NCI-H2196 treated with DMSO at 0.1 percent for 48 hours (cell line): Measurements from ENCODE around the gene SLC7A9.
"Not testable (repeated sequence)": the region's sequence is repeated elsewhere in the genome, so short reads cannot be mapped to it uniquely, and the experiment has no call there.

Source experiments
- DNase-seq: peaks from one replicate; lab custom pipeline; 2025; ENCODE audit not compliant: unreplicated experiment; lab: John Stamatoyannopoulos, UW

Gene SLC7A9

DNA sequence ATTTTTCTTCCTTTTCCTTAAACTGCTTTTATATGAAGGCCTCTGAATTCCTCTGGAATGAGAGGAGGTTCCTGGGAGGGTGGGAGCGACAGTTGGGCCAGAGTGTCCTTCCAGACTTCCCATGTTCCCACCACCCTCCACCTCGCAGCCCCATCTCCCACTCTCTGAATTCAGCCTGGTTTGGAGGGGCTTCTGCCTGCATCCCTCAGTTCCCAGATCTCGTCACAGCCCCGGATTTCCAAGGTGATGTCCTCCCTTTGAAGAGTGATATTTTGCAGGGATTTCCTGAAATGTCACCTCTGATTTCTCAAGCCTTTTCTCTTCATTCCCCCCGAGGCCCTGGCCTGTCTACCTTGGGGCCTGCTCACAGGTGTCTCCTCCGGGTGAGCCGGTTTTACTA is 16.7 kb upstream of the SLC7A9 start:
- DNase-seq: no peak

DNA sequence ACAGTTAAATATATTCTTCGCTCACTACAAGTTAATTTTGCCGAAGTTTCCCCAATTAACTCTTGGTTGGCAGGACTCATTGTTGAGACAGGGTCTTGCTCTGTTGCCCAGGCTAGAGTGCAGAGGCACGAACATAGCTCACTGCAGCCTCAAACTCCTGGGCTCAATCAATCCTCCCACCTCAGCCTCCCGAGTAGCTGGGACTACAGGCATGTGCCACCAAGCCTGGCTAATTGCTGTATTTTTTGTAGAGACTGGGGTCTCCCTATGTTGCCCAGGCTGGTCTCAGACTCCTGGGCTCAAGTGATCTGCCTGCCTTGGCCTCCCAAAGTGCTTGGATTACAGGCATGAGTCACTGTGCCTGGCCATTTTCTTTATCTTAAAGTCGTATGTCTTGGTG is 15.7 kb upstream of the SLC7A9 start:
- DNase-seq: not testable (repeated sequence)

DNA sequence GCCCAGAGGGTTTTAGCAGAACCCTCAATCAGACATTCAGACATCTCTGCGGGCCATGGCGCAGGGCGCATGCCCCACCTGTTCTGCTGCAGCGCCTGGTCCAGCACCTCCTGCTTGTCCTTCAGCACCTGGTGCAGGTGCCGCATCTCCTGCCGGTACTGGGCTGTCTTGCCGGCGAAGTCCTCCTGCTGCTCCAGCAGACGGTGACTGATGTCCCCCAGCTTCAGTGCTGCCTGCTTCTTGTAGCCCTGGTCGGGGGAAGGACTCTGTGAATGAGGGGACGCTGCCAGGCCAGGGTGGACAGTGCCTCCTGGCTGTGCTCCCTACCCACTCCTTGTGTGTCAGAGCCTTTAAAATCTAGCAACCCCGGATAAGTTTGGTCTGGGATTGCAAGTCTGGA is 12.2 kb upstream of the SLC7A9 start:
- no peak for DNase-seq

- DNase-seq: no peak
Observed at GRCh38 chr19:32880622-32881021, 11.1 kb upstream of the SLC7A9 start.

GRCh38 chr19:32879741-32880140 is 10.2 kb upstream of the SLC7A9 start:
- DNase-seq: no peak

GRCh38 chr19:32878988-32879387 is 9.4 kb upstream of the SLC7A9 start:
- DNase-seq: no peak

GRCh38 chr19:32877977-32878745 is 8.6 kb upstream of the SLC7A9 start:
- no peak for DNase-seq

DNA sequence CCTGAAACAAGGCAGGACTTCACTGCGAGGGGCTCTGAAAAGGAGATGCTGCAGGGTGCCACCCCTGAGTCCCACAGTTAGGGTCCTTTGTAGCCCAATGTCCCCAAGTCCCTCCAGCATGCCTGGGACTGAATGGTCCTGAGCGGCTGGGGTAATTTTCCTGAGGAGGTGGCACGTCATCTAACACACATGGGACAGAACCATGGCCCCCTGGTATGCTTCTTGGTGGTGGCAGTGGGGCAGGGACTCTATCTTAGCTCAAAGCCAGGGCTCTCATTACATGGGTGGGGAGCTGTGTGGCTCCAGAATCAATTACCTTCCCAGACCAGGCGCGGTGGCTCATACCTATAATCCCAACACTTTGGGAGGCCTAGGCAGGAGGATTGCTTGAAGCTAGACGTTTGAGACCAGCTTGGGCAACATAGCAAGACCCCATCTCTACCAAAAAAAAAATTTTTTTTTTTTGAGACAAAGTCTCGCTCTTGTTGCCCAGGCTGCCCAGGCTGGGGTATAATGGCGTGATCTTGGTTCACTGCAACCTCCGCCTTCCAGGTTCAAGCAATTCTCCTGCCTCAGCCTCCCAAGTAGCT is 7.9 kb upstream of the SLC7A9 start:
- no peak for DNase-seq

GRCh38 chr19:32876919-32877285 is 7.3 kb upstream of the SLC7A9 start:
- no peak for DNase-seq

- DNase-seq: no peak
Observed at GRCh38 chr19:32876236-32876918, 6.8 kb upstream of the SLC7A9 start.

DNA sequence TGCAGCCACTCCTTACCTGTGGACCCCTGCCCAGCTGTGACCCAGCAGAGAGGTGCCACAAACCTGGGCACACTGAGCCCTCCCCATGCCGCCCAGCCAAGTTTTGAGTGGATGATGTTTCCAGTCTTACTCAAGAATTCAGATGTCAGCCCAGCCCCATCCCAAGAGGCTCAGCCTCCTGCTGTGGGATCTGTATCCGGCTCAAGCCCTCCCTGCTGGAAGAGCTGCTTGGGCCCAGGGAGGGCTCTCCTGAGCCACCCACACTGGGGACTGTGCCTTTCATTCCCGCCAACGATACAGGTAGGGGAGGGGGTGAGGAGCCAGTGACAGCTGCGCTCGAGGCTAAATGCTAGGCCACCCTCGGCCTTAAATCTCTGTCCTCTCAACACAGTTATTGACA is 5.9 kb upstream of the SLC7A9 start:
- no peak for DNase-seq

DNA sequence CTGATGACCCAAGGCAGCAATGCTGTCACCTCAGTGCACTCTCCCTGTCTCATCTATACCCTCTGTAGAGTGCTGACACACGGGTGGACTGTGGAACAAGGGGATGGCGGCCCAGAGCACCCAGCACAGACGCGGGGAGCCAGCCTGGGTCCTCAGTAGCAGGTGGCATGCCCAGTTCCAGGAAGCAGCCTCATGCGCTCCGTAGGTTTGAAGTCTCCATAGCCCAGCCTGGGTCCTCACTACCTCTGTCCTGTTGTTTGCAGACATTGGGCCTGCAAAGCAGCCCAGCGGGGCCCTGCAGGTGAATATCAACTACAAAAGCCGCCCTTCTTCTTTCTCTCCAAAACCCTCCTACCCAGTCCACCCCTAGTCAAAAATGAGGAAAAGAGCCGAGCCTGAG is 5.0 kb upstream of the SLC7A9 start:
- no peak for DNase-seq

- no peak for DNase-seq
Observed at GRCh38 chr19:32873247-32873959, 3.8 kb upstream of the SLC7A9 start.

DNA sequence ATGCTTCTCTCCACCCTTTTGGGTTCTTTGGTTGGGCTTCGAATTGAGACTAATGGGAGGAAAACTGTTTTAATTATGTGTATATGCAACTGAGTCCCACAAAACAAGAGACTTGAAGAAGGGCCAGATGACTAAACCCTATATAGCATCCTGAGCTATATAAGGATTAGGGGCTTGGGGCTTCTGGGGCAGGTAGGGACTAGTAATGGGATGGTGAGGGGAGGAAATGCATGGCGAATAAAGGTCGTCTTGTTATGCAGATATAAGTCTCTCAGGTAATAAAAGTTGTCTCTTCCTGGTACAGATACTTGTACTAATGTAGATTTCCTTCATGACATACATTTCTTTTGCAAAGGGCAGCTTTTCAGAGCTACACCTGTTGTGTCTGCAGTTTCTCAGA is 2.8 kb upstream of the SLC7A9 start:
- DNase-seq: no peak

DNA sequence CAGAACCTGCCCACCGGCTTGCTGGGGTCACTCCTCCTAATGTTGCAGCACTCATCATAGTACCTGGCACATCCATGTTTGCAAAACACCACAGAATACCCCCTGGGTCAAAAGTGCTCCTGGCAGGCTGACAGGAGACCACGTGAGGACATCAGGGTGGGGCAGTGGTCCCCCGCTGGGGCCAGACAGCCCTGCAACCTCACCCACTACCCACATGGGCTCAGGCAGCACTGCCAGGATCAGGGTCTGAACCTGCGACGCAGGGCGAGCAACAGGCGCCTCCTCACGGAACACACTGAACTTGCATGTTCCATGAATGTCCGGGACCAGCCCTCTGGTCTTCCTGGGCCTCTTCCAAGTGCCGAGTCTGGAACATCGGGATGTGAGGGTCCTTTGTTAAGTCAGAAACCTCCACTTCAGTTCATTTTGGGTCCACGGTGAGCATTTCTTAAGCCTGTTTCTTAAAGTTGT is 1.4 kb upstream of the SLC7A9 start:
- no peak for DNase-seq

- no peak for DNase-seq
Observed at GRCh38 chr19:32869966-32870573, 503 bp upstream of the SLC7A9 start.

DNA sequence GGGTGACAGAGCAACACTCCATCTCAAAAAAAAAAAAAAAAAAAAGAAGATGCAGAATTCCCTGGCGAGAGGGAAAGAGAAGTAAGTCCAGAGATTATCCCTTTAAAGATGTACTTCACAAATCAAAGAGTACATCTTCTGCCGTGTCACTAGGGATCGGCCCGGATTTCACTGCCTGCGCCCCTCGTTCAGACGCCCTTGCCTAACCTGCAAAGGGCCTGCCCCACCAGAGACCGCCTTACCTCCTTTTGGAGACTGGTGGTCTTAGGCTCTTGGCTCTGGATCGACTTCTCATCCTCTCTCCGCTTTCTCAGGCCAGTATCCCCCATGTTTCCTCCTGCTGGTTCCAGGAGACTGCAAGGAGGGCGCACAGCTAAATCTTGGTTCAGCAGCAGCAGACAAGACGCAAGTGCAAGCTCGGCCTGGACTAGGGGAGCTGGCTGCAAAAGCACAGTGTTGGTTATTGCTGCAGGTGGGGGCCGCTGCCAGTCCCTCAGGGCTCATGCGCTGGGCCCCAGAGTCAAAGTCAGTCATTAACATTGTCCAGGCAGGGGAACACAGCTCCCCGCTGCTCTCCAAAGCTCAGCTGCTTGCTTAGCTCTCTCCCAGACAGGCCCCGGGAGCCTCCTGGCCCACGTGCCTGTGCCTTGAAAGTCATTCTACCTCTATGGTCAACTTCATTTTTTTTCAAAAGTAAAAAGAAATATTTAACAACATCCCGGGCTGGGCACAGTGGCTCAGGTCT is 1.2 kb downstream of the SLC7A9 start:
- no peak for DNase-seq

- not testable (repeated sequence) for DNase-seq
Observed at GRCh38 chr19:32867436-32867835, 2.1 kb downstream of the SLC7A9 start.

- no peak for DNase-seq
Observed at GRCh38 chr19:32866564-32867265, 2.9 kb downstream of the SLC7A9 start.

DNA sequence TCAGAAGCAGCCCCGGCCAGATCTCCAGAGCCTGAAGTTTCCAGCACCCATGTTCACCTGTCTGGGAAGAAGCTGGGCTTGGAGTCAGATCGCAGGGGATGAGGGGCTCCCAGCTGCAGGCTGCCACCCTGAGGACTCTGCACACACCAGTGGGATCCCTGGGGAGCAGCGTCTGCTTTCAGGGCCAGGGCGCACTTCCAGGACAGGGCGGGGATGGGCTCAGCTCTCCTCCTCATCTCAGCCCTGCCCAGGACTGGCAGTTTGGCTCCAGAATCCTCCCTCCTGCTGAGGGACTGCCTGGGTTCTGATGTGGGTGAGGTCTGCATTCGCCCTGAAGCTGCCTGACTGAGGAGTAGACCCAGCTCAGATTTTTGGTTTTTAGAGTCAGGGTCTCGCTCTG is 3.5 kb downstream of the SLC7A9 start:
- no peak for DNase-seq
